Chondrocyte (in vitro differentiated cells): Measurements from ENCODE around the gene UVSSA. TPM values are rescaled to one million over a fixed set of nuclear protein-coding genes. Genes with fewer than 3 reads are reported as not detected.

Experiments
- DNase-seq: peaks from one replicate; pipeline ENCODE4 v3.0.0; 2021; ENCODE audit warnings: mixed read lengths, low spot score
- H3K27ac Mint-ChIP-seq: one replicate; pipeline ENCODE4 v1.8.0; 2021; ENCODE audit warnings: mild to moderate bottlenecking, moderate library complexity, mixed read lengths; ENCODE audit not compliant: unreplicated experiment
- H3K27me3 Mint-ChIP-seq: 2 replicates; pipeline ENCODE4 v1.8.0; 2021; ENCODE audit warnings: low read depth, mixed read lengths
- H3K36me3 Mint-ChIP-seq: 2 replicates; pipeline ENCODE4 v1.8.0; 2021; ENCODE audit warnings: low read depth, mixed read lengths
- H3K4me1 Mint-ChIP-seq: 2 replicates; pipeline ENCODE4 v1.8.0; 2021; ENCODE audit warnings: low read depth, mild to moderate bottlenecking, mixed read lengths
- H3K4me3 Mint-ChIP-seq: one replicate; pipeline ENCODE4 v1.8.0; 2021; ENCODE audit warnings: mild to moderate bottlenecking, moderate library complexity, mixed read lengths; ENCODE audit not compliant: unreplicated experiment
- H3K9me3 Mint-ChIP-seq: 2 replicates; pipeline ENCODE4 v1.8.0; 2021; ENCODE audit warnings: low read depth, mixed read lengths
- total RNA-seq: library from RNA; stranded (reverse); gene quantifications from 3 replicates; pipeline ENCODE4 v1.2.1, GENCODE V29; 2021
- TF ChIP-seq, protein P1 (sequence below): fragments of 200-600 bp; sonication (generic); IDR thresholded peaks from 2 replicates; pipeline ENCODE4 v1.5.0; 2021; ENCODE audit warnings: antibody characterized with exemption, mild to moderate bottlenecking, moderate library complexity

Gene UVSSA
- total RNA-seq, 1 donor from 2014 or later = 20.9 TPM

DNA sequence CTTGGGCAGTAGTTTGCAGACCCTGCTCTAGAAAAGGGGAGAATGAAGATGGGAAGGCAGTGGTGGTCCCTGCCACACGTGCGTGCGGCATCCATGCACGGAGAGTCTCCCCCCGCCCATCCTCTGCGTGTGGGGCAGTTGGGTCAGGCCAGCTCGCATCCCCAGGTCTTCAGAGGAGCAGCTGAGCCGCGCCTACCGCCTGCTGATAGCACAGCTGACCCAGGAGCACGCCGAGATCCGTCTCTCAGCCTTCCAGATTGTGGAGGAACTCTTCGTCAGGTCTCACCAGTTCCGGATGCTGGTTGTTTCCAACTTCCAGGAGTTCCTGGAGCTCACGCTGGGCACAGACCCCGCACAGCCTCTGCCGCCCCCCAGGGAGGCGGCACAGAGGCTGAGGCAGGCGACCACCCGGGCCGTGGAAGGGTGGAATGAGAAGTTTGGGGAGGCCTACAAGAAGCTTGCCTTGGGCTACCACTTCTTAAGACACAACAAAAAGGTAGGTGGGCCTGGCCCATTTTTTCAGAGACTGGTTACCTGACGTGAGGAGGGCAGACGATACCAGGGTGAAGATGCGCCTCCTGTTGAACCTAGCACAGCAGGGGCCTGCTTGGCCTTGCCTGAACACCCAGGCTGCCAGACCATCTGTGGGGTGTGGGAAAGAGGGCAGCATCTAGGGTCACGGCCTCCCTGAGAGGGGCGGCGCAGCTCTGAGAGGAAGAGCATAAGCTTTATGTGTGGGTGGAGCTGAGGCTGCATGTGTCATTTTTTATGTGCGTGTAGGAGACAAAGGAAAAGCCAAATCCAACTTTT lies 2.6 kb downstream of the UVSSA start:
- no peak overlapping the region for H3K27ac Mint-ChIP-seq
- DNase-seq = no peak
- H3K4me3 Mint-ChIP-seq = peak overlapping the region; percentile 6
- H3K4me1 Mint-ChIP-seq = peaks cover 43% of the 10 kb centered on the region
- peaks cover 5% of the 10 kb centered on the region for H3K36me3 Mint-ChIP-seq
- H3K27me3 Mint-ChIP-seq = no peaks in the 10 kb centered on the region
- TF ChIP-seq, protein P1, sequence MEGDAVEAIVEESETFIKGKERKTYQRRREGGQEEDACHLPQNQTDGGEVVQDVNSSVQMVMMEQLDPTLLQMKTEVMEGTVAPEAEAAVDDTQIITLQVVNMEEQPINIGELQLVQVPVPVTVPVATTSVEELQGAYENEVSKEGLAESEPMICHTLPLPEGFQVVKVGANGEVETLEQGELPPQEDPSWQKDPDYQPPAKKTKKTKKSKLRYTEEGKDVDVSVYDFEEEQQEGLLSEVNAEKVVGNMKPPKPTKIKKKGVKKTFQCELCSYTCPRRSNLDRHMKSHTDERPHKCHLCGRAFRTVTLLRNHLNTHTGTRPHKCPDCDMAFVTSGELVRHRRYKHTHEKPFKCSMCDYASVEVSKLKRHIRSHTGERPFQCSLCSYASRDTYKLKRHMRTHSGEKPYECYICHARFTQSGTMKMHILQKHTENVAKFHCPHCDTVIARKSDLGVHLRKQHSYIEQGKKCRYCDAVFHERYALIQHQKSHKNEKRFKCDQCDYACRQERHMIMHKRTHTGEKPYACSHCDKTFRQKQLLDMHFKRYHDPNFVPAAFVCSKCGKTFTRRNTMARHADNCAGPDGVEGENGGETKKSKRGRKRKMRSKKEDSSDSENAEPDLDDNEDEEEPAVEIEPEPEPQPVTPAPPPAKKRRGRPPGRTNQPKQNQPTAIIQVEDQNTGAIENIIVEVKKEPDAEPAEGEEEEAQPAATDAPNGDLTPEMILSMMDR = no peak
- no peaks in the 10 kb centered on the region for H3K9me3 Mint-ChIP-seq

DNA sequence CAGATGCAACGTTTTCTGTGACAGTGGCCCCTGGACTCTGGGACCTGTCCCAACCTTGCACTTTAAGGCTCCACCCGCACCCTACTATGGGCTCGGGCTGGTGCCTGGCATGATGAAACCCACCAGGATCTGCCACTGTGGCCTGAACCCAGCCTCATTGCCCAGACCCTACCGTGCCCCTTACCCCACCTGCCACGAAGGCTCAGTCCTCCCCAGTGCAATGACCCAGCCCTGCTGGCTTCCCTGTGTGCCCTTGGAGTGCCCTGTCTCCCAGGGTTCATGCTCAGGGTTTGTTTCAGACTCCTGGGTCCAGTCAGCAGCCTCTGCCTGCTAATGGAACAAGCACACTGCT lies 3.1 kb downstream of the UVSSA start:
- no peaks in the 10 kb centered on the region for H3K9me3 Mint-ChIP-seq
- no peaks in the 10 kb centered on the region for H3K27me3 Mint-ChIP-seq
- TF ChIP-seq, protein P1 = no peak
- no peak overlapping the region for H3K4me3 Mint-ChIP-seq
- peaks cover 5% of the 10 kb centered on the region for H3K36me3 Mint-ChIP-seq
- no peak for DNase-seq
- peak overlapping the region; percentile 32 for H3K27ac Mint-ChIP-seq
- peaks cover 37% of the 10 kb centered on the region for H3K4me1 Mint-ChIP-seq

DNA sequence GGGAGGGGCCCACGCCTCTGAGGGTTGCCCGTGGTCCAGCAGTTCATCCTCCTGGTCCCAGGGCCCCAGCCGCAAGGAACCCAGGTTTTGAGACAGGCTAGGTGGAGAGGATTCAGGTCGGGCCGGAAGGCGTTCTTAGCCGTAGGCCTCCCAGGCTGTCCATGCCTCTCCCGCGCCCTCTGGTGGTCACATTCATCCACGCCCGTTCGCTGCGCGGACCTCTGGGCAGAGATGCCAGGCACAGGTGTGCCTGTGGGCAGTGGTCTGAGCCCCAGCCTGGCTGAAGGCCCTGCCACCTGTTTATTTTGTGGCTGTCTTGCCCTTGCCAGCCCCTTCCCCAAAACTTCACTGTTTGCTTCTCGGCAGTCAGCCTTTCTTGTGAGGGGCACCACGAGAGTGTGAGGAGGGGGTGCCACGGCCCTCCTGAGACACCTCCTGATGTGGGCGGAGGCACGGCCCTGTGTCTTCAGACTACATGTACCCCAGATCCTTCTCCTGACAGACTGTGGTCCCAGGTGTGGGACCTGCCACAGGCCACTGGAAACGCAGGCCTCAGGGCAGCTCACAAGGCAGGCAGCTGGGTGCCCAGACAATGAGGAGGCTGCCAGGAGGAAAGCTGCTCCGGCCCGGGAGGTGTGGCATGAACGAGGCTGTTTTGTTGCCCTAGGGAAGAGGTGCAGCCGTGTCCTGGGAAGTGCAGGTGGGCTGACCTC lies 5.0 kb downstream of the UVSSA start:
- Mint-ChIP-seq H3K4me3 (no peak overlapping the region), H3K27me3 (no peaks in the 10 kb centered on the region), H3K36me3 (peaks cover 7% of the 10 kb centered on the region), H3K4me1 (peaks cover 30% of the 10 kb centered on the region), H3K9me3 (no peaks in the 10 kb centered on the region), H3K27ac (peak overlapping the region; percentile 59)
- TF ChIP-seq, protein P1 = peak; percentile 97
- no peak for DNase-seq

DNA sequence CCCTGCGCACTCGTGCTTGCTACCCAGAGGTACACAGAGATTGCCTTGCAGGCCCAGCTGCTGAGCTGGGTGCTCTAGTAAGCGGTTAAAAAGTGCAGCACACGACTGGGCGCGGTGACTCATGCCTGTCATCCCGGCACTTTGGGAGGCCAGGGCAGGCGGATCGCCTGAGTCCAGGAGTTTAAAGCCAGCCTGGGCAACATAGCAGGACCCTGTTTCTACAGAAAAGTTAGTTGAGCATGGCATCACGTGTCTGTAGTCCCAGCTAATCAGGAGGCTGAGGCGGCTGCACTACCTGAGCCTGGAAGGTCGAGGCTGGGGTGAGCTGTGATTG lies 5.5 kb downstream of the UVSSA start:
- DNase-seq = no peak
- peaks cover 30% of the 10 kb centered on the region for H3K4me1 Mint-ChIP-seq
- no peaks in the 10 kb centered on the region for H3K9me3 Mint-ChIP-seq
- H3K27me3 Mint-ChIP-seq = no peaks in the 10 kb centered on the region
- TF ChIP-seq, protein P1 = no peak
- H3K36me3 Mint-ChIP-seq = peaks cover 7% of the 10 kb centered on the region
- H3K27ac Mint-ChIP-seq = no peak overlapping the region
- no peak overlapping the region for H3K4me3 Mint-ChIP-seq

DNA sequence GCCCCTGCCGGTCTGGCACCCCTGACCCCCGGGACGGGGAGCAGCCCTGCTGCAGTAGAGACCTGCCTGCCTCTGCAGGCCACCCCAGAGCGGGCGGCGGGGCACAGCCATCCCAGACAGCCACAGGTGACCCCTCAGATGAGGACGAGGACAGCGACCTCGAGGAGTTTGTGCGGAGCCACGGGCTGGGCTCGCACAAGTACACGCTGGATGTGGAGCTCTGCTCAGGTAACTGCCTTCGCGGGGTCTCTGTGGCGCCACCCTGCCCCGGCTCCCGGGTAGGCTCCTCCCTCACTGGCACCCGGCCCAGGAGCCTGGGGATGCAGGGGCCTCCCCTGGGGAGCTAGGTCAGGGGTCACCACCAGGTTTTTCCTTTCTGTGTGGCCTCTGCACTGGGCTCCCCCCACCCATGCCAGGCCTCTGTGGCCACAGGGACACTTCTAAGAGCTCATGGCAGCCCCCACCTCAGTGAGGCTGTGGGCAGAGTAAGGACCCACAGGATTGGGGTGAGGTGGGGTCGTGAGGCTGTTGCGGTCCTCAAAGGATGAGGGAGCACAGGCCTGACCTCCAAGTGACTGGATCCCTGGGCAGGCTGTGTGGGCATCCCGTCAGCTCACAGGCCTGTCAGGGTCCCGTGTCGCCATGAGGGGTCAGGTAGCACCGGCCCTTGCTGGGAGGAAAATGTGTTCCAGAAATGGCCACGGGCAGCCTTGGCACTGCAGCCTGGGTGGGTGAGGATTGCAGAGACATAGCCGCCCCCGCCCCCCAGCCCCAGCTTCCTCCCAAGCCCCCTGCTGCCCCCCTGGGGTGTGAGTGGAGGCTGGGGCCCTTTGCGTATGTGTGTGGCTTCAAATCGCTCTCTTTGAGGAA lies 6.4 kb downstream of the UVSSA start:
- TF ChIP-seq, protein P1 = no peak
- Mint-ChIP-seq H3K4me3 (no peak overlapping the region), H3K27me3 (no peaks in the 10 kb centered on the region), H3K27ac (no peak overlapping the region), H3K4me1 (peaks cover 21% of the 10 kb centered on the region), H3K36me3 (peaks cover 9% of the 10 kb centered on the region), H3K9me3 (no peaks in the 10 kb centered on the region)
- no peak for DNase-seq
